ENCODE measurements around the gene VPS13D. TPM values are rescaled to one million over a fixed set of nuclear protein-coding genes. Genes with fewer than 3 reads are reported as not detected.
"Not testable (repeated sequence)": the region's sequence is repeated elsewhere in the genome, so short reads cannot be mapped to it uniquely, and the experiment has no call there.

The VPS13D gene
- total and polyA plus RNA-seq, 3 donors from 2014 or later: 51.9 to 125 (median 86.8) TPM

- H3K27me3 ChIP-seq: no peaks in the 10 kb centered on the region
- H3K4me1 ChIP-seq: peaks cover 10% of the 10 kb centered on the region
- H3K27ac ChIP-seq: no peak overlapping the region
- no peaks in the 10 kb centered on the region for H3K36me3 ChIP-seq (ENCODE audit: low read depth, missing control alignments)
- DNase-seq: no peak
- no peaks in the 10 kb centered on the region for H3K9me3 ChIP-seq
- no peak for TF ChIP-seq CTCF (IDR thresholded peaks at IDR 0.05)
- TF ChIP-seq POLR2A (IDR thresholded peaks at IDR 0.05): no peak
- H3K4me3 ChIP-seq: no peak overlapping the region
- intact Hi-C loops (cut with DNase I; ENCODE audit: low total_unique reads): no loop called here
- 83 to 87% methylated on average over 11 of the region's 11 CpGs for WGBS, 2 donors
Measured at GRCh38 chr1:12519693-12520364, 290.0 kb downstream of the VPS13D start.

GRCh38 chr1:12521096-12521495 is 291.3 kb downstream of the VPS13D start:
- no peak overlapping the region for H3K4me3 ChIP-seq
- no peak overlapping the region for H3K27ac ChIP-seq
- H3K9me3 ChIP-seq: no peaks in the 10 kb centered on the region
- 61 to 85% methylated on average over 5 of the region's 5 CpGs for WGBS, 2 donors
- intact Hi-C loops (cut with DNase I; ENCODE audit: low total_unique reads): no loop called here
- peaks cover 18% of the 10 kb centered on the region for H3K4me1 ChIP-seq
- H3K36me3 ChIP-seq (ENCODE audit: low read depth, missing control alignments): no peaks in the 10 kb centered on the region
- no peaks in the 10 kb centered on the region for H3K27me3 ChIP-seq
- no peak for DNase-seq
- no peak for TF ChIP-seq POLR2A (IDR thresholded peaks at IDR 0.05)

GRCh38 chr1:12522780-12523179 is 292.9 kb downstream of the VPS13D start:
- H3K27ac ChIP-seq; H3K4me3 ChIP-seq; H3K9me3 ChIP-seq; H3K27me3 ChIP-seq; DNase-seq; H3K36me3 ChIP-seq (ENCODE audit: low read depth, missing control alignments); intact Hi-C loops (cut with DNase I; ENCODE audit: low total_unique reads): not testable (repeated sequence)
- H3K4me1 ChIP-seq: peaks cover 18% of the 10 kb centered on the region
- 92 to 98% methylated on average over 9 of the region's 9 CpGs for WGBS, 2 donors

GRCh38 chr1:12524266-12524665 is 294.4 kb downstream of the VPS13D start:
- Histone ChIP-seq H3K4me3 (no peak overlapping the region), H3K27me3 (no peaks in the 10 kb centered on the region), H3K9me3 (no peaks in the 10 kb centered on the region), H3K4me1 (peaks cover 14% of the 10 kb centered on the region), H3K36me3 (ENCODE audit: low read depth, missing control alignments) (no peaks in the 10 kb centered on the region), H3K27ac (no peak overlapping the region)
- no peak for TF ChIP-seq CTCF (IDR thresholded peaks at IDR 0.05)
- TF ChIP-seq POLR2A (IDR thresholded peaks at IDR 0.05): no peak
- intact Hi-C loops (cut with DNase I; ENCODE audit: low total_unique reads): no loop called here
- 85 to 98% methylated on average over 2 of the region's 2 CpGs for WGBS, 2 donors
- no peak for DNase-seq

GRCh38 chr1:12525311-12526181 is 295.7 kb downstream of the VPS13D start:
- H3K36me3 ChIP-seq (ENCODE audit: low read depth, missing control alignments): no peaks in the 10 kb centered on the region
- H3K27ac ChIP-seq: no peak overlapping the region
- 65 to 69% methylated on average over 12 to 13 of the region's 13 CpGs for WGBS, 2 donors
- intact Hi-C loops (cut with DNase I; ENCODE audit: low total_unique reads): no loop called here
- H3K9me3 ChIP-seq: no peaks in the 10 kb centered on the region
- H3K4me3 ChIP-seq: no peak overlapping the region
- peaks cover 11% of the 10 kb centered on the region for H3K4me1 ChIP-seq
- no peaks in the 10 kb centered on the region for H3K27me3 ChIP-seq
- DNase-seq: peak; percentile 44
- TF ChIP-seq CTCF (IDR thresholded peaks at IDR 0.05): no peak
- TF ChIP-seq POLR2A (IDR thresholded peaks at IDR 0.05): no peak

Measured in testis (tissue), 3 donors.